GM19240 (cell line): ENCODE results near the gene SWT1.
A peak's percentile ranks its signal among the peaks of the same experiment; 100 is the strongest.
"Not testable (repeated sequence)": the region's sequence is repeated elsewhere in the genome, so short reads cannot be mapped to it uniquely, and the experiment has no call there.

ENCODE experiments used
- DNase-seq: peaks from one replicate; pipeline ENCODE4 v3.0.0; 2011; ENCODE audit warnings: low spot score; ENCODE audit not compliant: insufficient read length

The SWT1 gene

DNA sequence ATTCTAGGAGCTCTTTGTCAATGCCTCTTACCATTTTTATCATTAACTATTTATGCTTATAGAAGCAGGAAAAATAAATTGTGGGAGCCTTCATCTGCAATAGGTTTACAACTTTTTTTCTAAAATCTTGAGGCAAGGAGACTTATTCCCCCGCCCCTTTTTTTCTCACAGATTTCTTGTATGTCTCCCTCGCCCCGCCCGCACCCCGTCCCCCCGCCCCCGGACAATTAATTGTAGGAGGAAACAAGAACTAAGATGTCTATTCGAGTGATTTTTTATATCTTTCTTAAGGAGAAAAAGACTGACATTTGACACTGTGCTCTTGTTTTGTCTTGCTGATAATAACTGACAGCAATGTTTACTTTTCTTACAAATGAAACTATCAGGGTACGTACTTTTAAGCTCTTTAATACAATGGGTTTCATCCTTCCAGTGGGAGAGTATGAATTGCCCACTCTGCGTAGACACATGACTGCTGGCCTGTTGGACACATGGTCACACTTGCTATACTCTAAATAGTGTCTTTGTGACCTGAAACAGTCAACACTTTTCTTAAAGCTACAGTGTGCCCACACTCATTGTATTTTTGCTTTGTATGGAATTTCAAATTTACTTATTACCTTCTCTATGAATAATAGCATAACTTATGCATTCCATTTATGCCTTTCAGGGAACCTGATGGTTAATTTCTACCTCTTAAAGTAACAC, 161.6 kb downstream of the SWT1 start:
- no peak for DNase-seq

DNA sequence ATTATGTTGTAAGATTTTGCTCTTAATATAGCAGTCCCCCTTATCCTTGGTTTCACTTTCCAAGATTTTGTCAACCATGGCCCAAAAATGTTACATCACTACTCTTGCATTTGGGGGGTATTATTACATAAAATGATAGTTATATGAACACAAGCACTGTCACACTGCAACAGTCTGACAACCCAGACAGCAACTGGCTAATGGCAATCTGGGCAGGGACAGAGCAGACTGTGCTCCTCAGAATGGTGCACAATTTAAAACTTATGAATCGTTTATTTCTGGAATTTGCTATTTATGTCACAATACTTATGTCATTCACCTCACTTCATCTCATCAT, 162.1 kb downstream of the SWT1 start:
- no peak for DNase-seq

DNA sequence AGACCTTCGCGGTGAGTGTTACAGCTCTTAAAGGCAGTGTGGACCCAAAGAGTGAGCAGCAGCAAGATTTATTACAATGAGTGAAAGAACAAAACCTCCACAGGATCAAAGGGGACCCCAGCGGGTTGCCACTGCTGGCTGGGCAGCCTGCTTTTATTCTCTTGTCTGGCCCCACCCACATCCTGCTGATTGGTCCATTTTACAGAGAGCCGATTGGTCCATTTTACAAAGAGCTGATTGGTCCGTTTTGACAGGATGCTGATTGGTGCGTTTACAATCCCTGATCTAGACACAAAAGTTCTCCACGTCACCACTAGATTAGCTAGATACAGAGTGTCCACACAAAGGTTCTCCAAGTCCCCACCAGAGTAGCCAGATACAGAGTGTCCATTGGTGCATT, 164.1 kb downstream of the SWT1 start:
- DNase-seq, result not testable (repeated sequence)

DNA sequence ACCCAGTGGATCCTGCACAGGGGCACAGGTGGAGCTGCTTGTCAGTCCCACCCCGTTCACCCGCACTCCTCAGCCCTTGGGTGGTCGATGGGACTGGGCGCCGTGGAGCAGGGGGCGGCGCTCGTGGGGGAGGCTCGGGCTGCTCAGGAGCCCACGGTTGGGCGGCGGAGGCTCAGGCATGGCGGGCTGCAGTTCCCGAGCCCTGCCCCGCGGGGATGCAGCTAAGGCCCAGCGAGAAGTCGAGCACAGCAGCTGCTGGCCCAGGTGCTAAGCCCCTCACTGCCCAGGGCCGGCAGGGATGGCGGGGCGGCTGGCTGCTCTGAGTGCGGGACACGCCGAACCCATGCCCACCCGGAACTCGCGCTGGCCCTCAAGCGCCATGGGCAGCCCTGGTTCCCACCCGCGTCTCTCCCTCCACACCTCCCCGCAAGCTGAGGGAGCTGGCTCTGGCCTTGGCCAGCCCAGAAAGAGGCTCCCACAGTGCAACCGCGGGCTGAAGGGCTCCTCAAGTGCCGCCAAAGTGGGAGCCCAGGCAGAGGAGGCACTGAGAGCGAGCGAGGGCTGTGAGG, 164.8 kb downstream of the SWT1 start:
- not testable (repeated sequence) for DNase-seq

DNA sequence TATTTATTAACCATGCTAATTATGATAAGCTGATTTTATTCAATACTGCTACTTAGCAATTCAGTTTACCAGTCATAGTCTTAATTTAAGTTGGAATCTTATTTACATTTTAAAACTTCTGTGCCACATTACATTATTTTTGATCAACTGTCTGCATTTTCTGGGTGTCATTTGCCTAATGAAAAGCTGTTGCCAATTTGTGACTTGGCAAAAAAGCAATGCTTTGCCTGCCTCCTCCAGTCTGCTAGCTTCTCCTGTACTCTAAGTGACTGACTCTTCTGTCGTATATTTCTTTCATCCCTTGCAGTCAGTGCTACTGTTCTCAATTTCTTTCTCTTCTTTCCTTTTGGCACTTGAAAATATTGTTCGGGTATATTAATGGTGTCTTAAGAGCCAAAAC, 165.7 kb downstream of the SWT1 start:
- DNase-seq, result no peak

DNA sequence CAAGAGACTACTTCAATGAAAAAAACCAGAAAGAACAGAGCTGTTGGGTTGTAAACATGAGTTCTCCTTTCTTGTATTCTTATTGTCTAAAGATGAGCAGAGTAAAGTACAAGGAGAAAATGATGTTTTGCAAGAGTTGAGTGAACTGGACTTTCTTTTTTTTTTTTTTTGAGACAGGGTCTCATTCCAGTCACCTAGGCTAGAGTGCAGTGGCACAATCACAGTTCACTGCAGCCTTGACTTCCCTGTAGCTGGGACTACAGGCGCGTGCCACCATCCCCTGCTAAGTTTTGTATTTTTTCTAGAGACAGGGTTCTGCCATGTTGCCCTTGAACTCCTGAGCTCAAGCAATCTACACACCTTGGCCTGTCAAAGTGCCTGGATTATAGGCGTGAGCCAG, 167.2 kb downstream of the SWT1 start:
- DNase-seq, result no peak

DNA sequence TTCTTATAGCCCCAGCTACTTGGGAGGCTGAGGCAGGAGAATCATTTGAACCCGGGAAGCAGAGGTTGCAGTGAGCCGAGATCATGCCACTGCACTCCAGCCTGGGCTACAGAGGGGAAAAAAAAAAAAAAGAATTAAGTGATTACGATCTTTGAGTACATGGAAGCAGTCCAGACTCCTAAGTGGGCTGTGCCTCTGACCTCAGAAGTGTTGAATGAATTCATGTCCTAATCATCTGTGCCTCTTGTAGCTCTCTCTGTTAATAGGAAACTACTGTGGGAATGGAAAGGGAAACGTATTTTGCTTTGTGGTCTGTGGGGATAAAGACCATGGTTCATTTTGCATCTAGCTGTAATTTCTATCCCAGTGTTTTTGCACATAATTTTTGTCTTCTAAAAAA, 168.4 kb downstream of the SWT1 start:
- no peak for DNase-seq

- no peak for DNase-seq
Observed at GRCh38 chr1:185328255-185328654, 171.3 kb downstream of the SWT1 start.

DNA sequence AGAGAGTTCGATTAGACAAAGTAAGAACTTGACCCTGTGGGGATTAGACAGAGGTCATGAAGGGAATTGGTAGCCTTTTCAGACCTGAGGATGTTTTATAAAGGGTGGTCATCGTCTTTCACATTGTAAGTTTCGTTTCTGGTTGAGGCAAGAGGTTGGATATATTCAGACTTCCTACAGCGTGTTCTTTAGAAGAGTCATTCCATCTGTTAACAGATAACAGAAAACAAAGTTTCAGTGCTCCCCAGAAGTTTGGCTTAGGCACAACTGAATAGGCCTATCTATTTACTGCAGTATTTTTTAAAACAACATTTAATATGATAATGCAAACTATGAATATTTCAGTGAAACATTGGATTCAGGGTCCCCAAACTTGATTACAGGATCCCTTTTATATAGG, 177.2 kb downstream of the SWT1 start:
- no peak for DNase-seq

DNA sequence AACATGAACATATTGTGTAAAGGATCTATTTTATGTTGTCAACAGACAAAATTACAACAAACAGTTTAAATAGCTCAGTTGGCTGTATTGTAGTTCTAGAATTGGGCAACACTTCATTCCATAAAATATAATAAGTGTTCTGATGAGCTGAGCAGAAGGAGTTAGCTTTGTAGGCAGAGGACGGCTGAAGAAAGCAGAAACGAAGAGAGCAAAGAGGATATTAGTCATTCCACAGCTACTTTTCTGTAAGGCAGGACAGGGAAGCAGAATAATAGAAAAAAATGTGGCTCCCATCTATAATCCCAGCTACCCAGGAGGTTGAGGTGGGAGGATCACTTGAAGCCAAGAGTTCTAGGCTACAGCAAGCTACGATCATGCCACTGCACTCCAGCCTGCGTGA, 180.3 kb downstream of the SWT1 start:
- no peak for DNase-seq

DNA sequence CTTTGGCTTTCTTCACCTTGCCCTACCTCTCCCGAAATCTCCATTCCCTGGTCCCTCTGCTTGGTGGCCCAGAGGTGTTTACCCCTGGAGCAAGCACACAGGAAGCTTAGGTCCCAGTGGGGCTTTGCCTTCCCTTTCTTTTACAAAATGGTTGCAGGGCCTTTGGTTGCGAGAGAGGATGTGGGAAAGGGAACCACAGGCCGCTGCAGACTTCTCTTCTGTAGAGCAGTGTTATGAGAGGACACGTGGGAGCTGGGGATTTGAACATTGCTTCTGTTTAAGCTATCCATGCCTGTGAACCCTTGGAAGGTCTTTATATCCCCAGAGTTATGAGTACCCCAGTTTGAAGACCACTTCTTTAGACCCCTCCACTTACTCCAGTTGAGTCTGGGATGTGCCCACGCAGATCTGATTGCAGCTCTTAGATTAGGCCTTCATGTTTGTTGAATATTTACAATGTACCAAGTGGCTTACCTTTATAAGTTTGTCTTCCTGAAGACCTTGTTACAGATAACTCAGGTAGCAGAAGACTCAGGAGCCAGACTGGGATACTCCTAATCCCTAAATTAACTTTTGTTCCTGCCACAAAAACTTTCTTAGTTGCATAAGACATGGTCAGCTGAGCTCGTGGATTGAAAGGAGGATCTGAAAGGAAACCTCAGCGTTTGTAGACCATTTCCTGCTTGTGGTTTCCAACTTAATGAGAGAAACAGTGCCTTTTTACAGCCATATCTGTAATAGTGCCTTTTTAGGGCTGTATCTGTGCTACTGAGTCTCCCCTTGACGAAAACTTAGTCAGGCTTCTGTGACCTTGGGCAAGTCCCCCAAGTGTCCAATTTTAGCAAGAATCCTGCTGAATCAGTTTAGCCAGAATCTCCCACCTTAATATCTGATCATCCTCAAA, 182.0 kb downstream of the SWT1 start:
- DNase-seq, result peak; percentile 25

DNA sequence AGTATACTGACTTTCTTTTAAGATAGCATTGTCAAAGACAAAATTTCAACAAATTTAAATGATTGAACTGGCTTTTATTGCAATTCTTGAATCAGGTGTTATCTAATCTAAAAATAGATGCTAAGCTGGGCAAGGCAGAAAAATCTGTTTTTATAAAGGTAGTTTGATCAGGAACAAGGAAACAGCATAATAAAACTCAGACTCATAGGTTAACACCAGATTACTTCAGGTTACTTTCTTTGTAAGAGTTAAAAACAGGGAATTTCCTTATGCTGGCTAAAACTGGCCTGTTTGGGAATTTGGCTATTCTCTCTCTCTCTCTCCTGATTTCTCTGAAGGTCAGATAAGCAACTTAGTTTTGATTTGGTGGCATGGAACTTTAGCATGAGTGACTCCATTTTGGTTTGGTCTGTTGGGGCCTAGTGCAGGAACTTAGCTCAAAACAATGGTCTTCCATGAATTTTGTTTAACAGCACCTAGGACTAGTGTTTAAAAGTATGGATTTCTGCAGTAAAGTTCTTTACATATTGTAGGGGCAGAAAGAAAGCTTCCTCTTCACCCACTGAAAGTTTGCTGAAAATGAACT, 184.3 kb downstream of the SWT1 start:
- DNase-seq, result no peak
